ENCODE results near the gene SARDH. TPM values are rescaled to one million over a fixed set of nuclear protein-coding genes. Genes with fewer than 3 reads are reported as not detected.

Gene SARDH
- total and polyA plus RNA-seq, 2 of the 13 experiments (the other 11 are each of a cell fraction or from before 2014, with no cell fraction given), result 11.6 to 34.9 TPM

GRCh38 chr9:133713150-133713959, 24.8 kb downstream of the SARDH start (continued):
- TF ChIP-seq ZNF18 (CRISPR knock-in tag; IDR thresholded peaks at IDR 0.05; ENCODE audit: insufficient replicate concordance) (no peak), ZBTB46 (CRISPR knock-in tag; IDR thresholded peaks at IDR 0.05; ENCODE audit: borderline replicate concordance) (peak; percentile 70; the same call in 1 of the 2 replicates), ARNTL (CRISPR knock-in tag; IDR thresholded peaks at IDR 0.05) (peak; percentile 64; the same call in 1 of the 2 replicates), NFIB (CRISPR knock-in tag; IDR thresholded peaks at IDR 0.05; ENCODE audit: borderline replicate concordance) (no peak), FOXO1 (CRISPR knock-in tag; IDR thresholded peaks at IDR 0.05) (no peak; the same call in 1 of the 2 replicates), CCDC6 (CRISPR knock-in tag; IDR thresholded peaks at IDR 0.05) (0 out of 2 replicates have a peak, but pooled peaks have one; percentile 47), ZSCAN20 (CRISPR knock-in tag; IDR thresholded peaks at IDR 0.05; ENCODE audit: borderline replicate concordance) (no peak), CTCF (CRISPR knock-in tag; IDR thresholded peaks at IDR 0.05) (peak; percentile 14; the same call in 1 of the 2 replicates), ZSCAN21 (CRISPR knock-in tag; IDR thresholded peaks at IDR 0.05; ENCODE audit: borderline replicate concordance) (peak; percentile 9; the same call in 1 of the 2 replicates), ZBTB7B (CRISPR knock-in tag; IDR thresholded peaks at IDR 0.05) (peak; percentile 76; the same call in 1 of the 2 replicates), ZMYM2 (CRISPR knock-in tag; IDR thresholded peaks at IDR 0.05) (peak; percentile 70; the same call in 1 of the 2 replicates), NR0B2 (CRISPR knock-in tag; IDR thresholded peaks at IDR 0.05) (0 out of 2 replicates have a peak, but pooled peaks have one; percentile 19), ZNF207 (IDR thresholded peaks at IDR 0.05; ENCODE audit: borderline replicate concordance) (no peak), ZNF136 (CRISPR knock-in tag; IDR thresholded peaks at IDR 0.05; ENCODE audit: low read depth) (no peak), MYC (CRISPR knock-in tag; IDR thresholded peaks at IDR 0.05; ENCODE audit: borderline replicate concordance) (peak; percentile 51; the same call in 1 of the 2 replicates), POLR2AphosphoS5 (IDR thresholded peaks at IDR 0.05; ENCODE audit: low read depth, low read length) (peak; percentile 49; the same call in 1 of the 2 replicates), SAP130 (CRISPR knock-in tag; IDR thresholded peaks at IDR 0.05; ENCODE audit: low read depth) (peak; percentile 56)
- TF ChIP-seq, protein P1, sequence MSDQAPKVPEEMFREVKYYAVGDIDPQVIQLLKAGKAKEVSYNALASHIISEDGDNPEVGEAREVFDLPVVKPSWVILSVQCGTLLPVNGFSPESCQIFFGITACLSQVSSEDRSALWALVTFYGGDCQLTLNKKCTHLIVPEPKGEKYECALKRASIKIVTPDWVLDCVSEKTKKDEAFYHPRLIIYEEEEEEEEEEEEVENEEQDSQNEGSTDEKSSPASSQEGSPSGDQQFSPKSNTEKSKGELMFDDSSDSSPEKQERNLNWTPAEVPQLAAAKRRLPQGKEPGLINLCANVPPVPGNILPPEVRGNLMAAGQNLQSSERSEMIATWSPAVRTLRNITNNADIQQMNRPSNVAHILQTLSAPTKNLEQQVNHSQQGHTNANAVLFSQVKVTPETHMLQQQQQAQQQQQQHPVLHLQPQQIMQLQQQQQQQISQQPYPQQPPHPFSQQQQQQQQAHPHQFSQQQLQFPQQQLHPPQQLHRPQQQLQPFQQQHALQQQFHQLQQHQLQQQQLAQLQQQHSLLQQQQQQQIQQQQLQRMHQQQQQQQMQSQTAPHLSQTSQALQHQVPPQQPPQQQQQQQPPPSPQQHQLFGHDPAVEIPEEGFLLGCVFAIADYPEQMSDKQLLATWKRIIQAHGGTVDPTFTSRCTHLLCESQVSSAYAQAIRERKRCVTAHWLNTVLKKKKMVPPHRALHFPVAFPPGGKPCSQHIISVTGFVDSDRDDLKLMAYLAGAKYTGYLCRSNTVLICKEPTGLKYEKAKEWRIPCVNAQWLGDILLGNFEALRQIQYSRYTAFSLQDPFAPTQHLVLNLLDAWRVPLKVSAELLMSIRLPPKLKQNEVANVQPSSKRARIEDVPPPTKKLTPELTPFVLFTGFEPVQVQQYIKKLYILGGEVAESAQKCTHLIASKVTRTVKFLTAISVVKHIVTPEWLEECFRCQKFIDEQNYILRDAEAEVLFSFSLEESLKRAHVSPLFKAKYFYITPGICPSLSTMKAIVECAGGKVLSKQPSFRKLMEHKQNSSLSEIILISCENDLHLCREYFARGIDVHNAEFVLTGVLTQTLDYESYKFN (CRISPR knock-in tag; conservative IDR thresholded peaks at IDR 0.05), result peak; percentile 86
